K562 (cell line): ENCODE data around the gene CYP51A1. TPM values are rescaled to one million over a fixed set of nuclear protein-coding genes. Genes with fewer than 3 reads are reported as not detected.
A peak's percentile ranks its signal among the peaks of the same experiment; 100 is the strongest.

Experiments used
- CHD7 ChIP-seq: fragments of 200-600 bp; sonication (generic); IDR thresholded peaks from one replicate; pipeline ENCODE4 v1.6.1; 2012; ENCODE audit warnings: mild to moderate bottlenecking, low read depth, low read length, inconsistent platforms
- EP400 ChIP-seq: fragments of 450-650 bp; IDR thresholded peaks from 2 replicates; pipeline ENCODE4 v1.6.1; 2017; ENCODE audit warnings: antibody characterized with exemption, mild to moderate bottlenecking, moderate library complexity
- ERF ChIP-seq: fragments of 450-650 bp; formaldehyde crosslinking; IDR thresholded peaks from 2 replicates; pipeline ENCODE4 v1.4.0; 2020; ENCODE audit warnings: mild to moderate bottlenecking, mixed read lengths
- GATAD2A ChIP-seq: fragments of 450-650 bp; IDR thresholded peaks from 2 replicates; pipeline ENCODE4 v1.6.1; 2017
- L3MBTL2 ChIP-seq: fragments of 450-650 bp; IDR thresholded peaks from 2 replicates; pipeline ENCODE4 v1.6.1; 2016; ENCODE audit warnings: mild to moderate bottlenecking, moderate library complexity
- LCOR ChIP-seq: sonication (generic); formaldehyde crosslinking; IDR thresholded peaks from 2 replicates; pipeline ENCODE4 v1.8.0; 2022; ENCODE audit warnings: mild to moderate bottlenecking, missing genetic modification reagents
- MBD2 ChIP-seq: sonication (generic); IDR thresholded peaks from 2 replicates; pipeline ENCODE4 v1.6.1; 2016; ENCODE audit warnings: low read depth, borderline replicate concordance
- POLR3G ChIP-seq: IDR thresholded peaks from 2 replicates; pipeline ENCODE4 v1.6.1; 2011; ENCODE audit not compliant: insufficient read length, insufficient replicate concordance; ENCODE audit errors: extremely low read depth
- PTRF ChIP-seq: fragments of 450-650 bp; IDR thresholded peaks from 2 replicates; pipeline ENCODE4 v1.6.1; 2016; ENCODE audit warnings: mild to moderate bottlenecking, missing genetic modification characterization, missing compliant biosample characterization
- RBM17 ChIP-seq: fragments of 200-400 bp; formaldehyde crosslinking; IDR thresholded peaks from 2 replicates; pipeline ENCODE4 v1.6.1; 2017; ENCODE audit warnings: low read depth, mild to moderate bottlenecking, low read length, borderline replicate concordance
- ZNF197 ChIP-seq: fragments of 200-800 bp; sonication (Bioruptor generic); IDR thresholded peaks from 2 replicates; pipeline ENCODE4 v1.6.1; 2016; ENCODE audit warnings: low read depth, missing genetic modification characterization, missing compliant biosample characterization
- ZNF398 ChIP-seq: fragments of 250-450 bp; sonication (Bioruptor Pico); IDR thresholded peaks from 2 replicates; pipeline ENCODE4 v1.8.0; 2021; ENCODE audit warnings: moderate library complexity, mild to moderate bottlenecking, inconsistent platforms
- polyA plus RNA-seq, 8 experiments: library from polyadenylated mRNA; depleted of rRNA in 4 of 8; stranded (reverse) in 5 of 8; unstranded in 3 of 8; fragments of >200 nt; fragmentation: Nextera tagmentation in 2 of 8; fragmentation: Illumina TruSeq in 1 of 8; extraction: Ambion mirVana in 2 of 8; extraction: Trizol in 1 of 8; gene quantifications; 2 replicates each; pipeline versions ENCODE4 v1.2.1 to v1.2.3, GENCODE V29; 2011 to 2014; ENCODE audit warnings: inconsistent platforms in 1 of 8, missing spikeins in 1 of 8
- total RNA-seq, 7 experiments: library from RNA; depleted of rRNA in 6 of 7; stranded (reverse); fragments of >200 nt in 6 of 7; fragmentation: Illumina TruSeq in 2 of 7; extraction: Trizol in 2 of 7; gene quantifications; 2 replicates each; pipeline versions ENCODE4 v1.2.1 to v1.2.3, GENCODE V29; 2011 to 2021; ENCODE audit warnings: low replicate concordance in 1 of 7

CYP51A1 gene
- total and polyA plus RNA-seq, 9 of the 15 experiments (the other 6 are each of a cell fraction or from before 2014, with no cell fraction given), result 35.4 to 151 (median 80.3) TPM

GRCh38 chr7:92134271-92135051, at the start of gene CYP51A1 (continued):
- TF ChIP-seq POLR3G (no peak), ZNF398 (CRISPR knock-in tag) (no peak), ZNF197 (CRISPR knock-in tag) (no peak), L3MBTL2 (peak; percentile 97), CHD7 (no peak), RBM17 (no peak), MBD2 (0 out of 2 replicates have a peak, but pooled peaks have one; percentile 49), GATAD2A (peak; percentile 93; the same call in 1 of the 2 replicates), PTRF (tag) (no peak), EP400 (peak; percentile 99), ERF (CRISPR knock-in tag) (no peak), LCOR (CRISPR knock-in tag) (0 out of 2 replicates have a peak, but pooled peaks have one; percentile 75)
